ENCODE measurements around the gene BOC. TPM values are rescaled to one million over a fixed set of nuclear protein-coding genes. Genes with fewer than 3 reads are reported as not detected.

The BOC gene
- total RNA-seq, 4 donors from 2014 or later = 3.7 to 7.4 (median 4.6) TPM

DNA sequence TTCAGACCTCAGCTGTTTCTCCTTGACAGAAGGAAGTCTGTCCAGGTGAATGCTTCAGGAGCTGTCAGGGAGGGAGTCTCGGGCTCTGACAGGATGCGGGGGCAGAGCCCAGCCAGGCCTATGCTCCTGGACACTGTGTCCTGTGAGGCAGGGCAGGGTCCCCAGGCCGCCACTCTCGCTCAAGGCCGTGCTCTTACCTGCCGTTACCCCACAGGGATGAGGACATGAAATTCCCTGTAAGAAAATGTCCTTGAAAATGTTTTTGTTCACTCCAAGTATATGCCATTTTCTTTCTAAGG is 63.9 kb downstream of the BOC start:
- intact Hi-C loops (cut with DNase I; ENCODE audit: low total_unique reads) = loop anchor here (10.0 kb wide), 1 partner anchor 120 kb away; no protein-coding TSS in a partner anchor
- Histone ChIP-seq H3K4me1 (peaks cover 8 to 12% of the 10 kb centered on the region in 2 donors), H3K27me3 (no peaks in the 10 kb centered on the region), H3K9me3 (no peaks in the 10 kb centered on the region), H3K4me3 (no peak overlapping the region), H3K27ac (peak overlapping the region in 1 of 4 donors; percentile 64), H3K36me3 (no peaks in the 10 kb centered on the region)
- no peak for TF ChIP-seq CTCF (IDR thresholded peaks at IDR 0.05 in 4 of 5, conservative IDR thresholded peaks at IDR 0.05 in 1 of 5)
- no peak for TF ChIP-seq POLR2A (IDR thresholded peaks at IDR 0.05)
- in situ Hi-C loops (cut with MboI; ENCODE audit: low sequenced_read_pairs in 4 of 4) = no loop called here
- ATAC-seq (no peak), DNase-seq (no peak)

DNA sequence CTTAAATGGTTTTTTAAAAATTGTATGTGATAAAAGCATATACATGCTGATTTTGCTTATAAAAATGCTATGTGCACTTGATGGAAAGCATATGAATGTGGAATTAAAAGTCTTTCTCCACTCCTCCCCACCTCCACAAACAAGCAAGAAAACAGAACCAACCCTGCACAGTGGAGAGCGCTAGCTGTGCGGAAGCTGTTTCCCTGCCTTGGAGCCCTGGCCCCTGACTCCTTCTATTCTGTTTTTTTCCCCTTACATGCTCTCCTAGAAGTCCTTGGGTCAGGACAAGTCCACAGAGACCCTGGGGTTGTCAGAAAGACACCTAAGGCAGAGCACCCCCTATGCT is 64.2 kb downstream of the BOC start:
- DNase-seq = no peak
- Histone ChIP-seq H3K4me3 (peak overlapping the region in 1 of 4 donors; percentile 32), H3K36me3 (no peaks in the 10 kb centered on the region), H3K4me1 (peaks cover 8 to 12% of the 10 kb centered on the region in 2 donors), H3K27me3 (no peaks in the 10 kb centered on the region), H3K9me3 (no peaks in the 10 kb centered on the region), H3K27ac (peak overlapping the region; percentile 32 to 74 (median 68))
- TF ChIP-seq CTCF (IDR thresholded peaks at IDR 0.05 in 4 of 5, conservative IDR thresholded peaks at IDR 0.05 in 1 of 5) (no peak), POLR2A (IDR thresholded peaks at IDR 0.05) (no peak)
- intact Hi-C loops (cut with DNase I; ENCODE audit: low total_unique reads) (loop anchor here (10.0 kb wide), 1 partner anchor 121 kb away; no protein-coding TSS in a partner anchor), in situ Hi-C loops (cut with MboI; ENCODE audit: low sequenced_read_pairs in 4 of 4) (no loop called here)
- peak in 1 of 2 donors; percentile 40 for ATAC-seq

GRCh38 chr3:113275929-113276750 is 64.8 kb downstream of the BOC start:
- Histone ChIP-seq H3K27ac (peak overlapping the region; percentile 32 to 74 (median 68)), H3K4me1 (peaks cover 8 to 12% of the 10 kb centered on the region in 2 donors), H3K9me3 (no peaks in the 10 kb centered on the region), H3K36me3 (no peaks in the 10 kb centered on the region), H3K27me3 (no peaks in the 10 kb centered on the region), H3K4me3 (peak overlapping the region; percentile 23 to 35 (median 31))
- DNase-seq (peak in 1 of 2 donors; percentile 56), ATAC-seq (peak; percentile 55 to 71)
- in situ Hi-C loops (cut with MboI; ENCODE audit: low sequenced_read_pairs in 4 of 4) (no loop called here), intact Hi-C loops (cut with DNase I; ENCODE audit: low total_unique reads) (loop anchor here (10.0 kb wide), 1 partner anchor 121 kb away; no protein-coding TSS in a partner anchor)
- TF ChIP-seq POLR2A (IDR thresholded peaks at IDR 0.05) (no peak), CTCF (IDR thresholded peaks at IDR 0.05 in 4 of 5, conservative IDR thresholded peaks at IDR 0.05 in 1 of 5) (peak in 1 of 5 experiments; percentile 8)

GRCh38 chr3:113276751-113277080 is 65.4 kb downstream of the BOC start:
- Histone ChIP-seq H3K9me3 (no peaks in the 10 kb centered on the region), H3K4me3 (peak overlapping the region; percentile 23 to 35 (median 31)), H3K27ac (peak overlapping the region; percentile 32 to 74 (median 68)), H3K27me3 (no peaks in the 10 kb centered on the region), H3K36me3 (no peaks in the 10 kb centered on the region), H3K4me1 (peaks cover 8 to 12% of the 10 kb centered on the region in 2 donors)
- TF ChIP-seq CTCF (IDR thresholded peaks at IDR 0.05 in 4 of 5, conservative IDR thresholded peaks at IDR 0.05 in 1 of 5) = no peak
- TF ChIP-seq POLR2A (IDR thresholded peaks at IDR 0.05) = no peak
- intact Hi-C loops (cut with DNase I; ENCODE audit: low total_unique reads) = loop anchor here (10.0 kb wide), 1 partner anchor 122 kb away; no protein-coding TSS in a partner anchor
- in situ Hi-C loops (cut with MboI; ENCODE audit: low sequenced_read_pairs in 4 of 4) = no loop called here
- DNase-seq (no peak), ATAC-seq (no peak)
